K562 (cell line): Measurements from ENCODE around the gene GMEB1. TPM values are rescaled to one million over a fixed set of nuclear protein-coding genes. Genes with fewer than 3 reads are reported as not detected.

Experiments
- CSDE1 ChIP-seq, 2 experiments: fragments of 450-650 bp; IDR thresholded peaks; 2 replicates each; pipeline ENCODE4 v1.6.1; 2016; ENCODE audit warnings: mild to moderate bottlenecking in 1 of 2
- HDAC8 ChIP-seq: fragments of 450-650 bp; IDR thresholded peaks from 2 replicates; pipeline ENCODE4 v1.6.1; 2016; ENCODE audit warnings: mild to moderate bottlenecking, missing genetic modification characterization, moderate library complexity, missing compliant biosample characterization
- MTF1 ChIP-seq: fragments of 250-450 bp; sonication (Bioruptor Pico); IDR thresholded peaks from 2 replicates; pipeline ENCODE4 v1.9.0; 2021; ENCODE audit warnings: moderate library complexity, mild to moderate bottlenecking, inconsistent platforms, borderline replicate concordance
- MXI1 ChIP-seq: IDR thresholded peaks from 2 replicates; pipeline ENCODE4 v1.6.1; 2011; ENCODE audit warnings: low read depth, mild to moderate bottlenecking, improper control_type of control experiment, low read length
- RBBP5 ChIP-seq: fragments of 200-600 bp; sonication (generic); IDR thresholded peaks from 2 replicates; pipeline ENCODE4 v1.6.1; 2012; ENCODE audit warnings: borderline replicate concordance, mild to moderate bottlenecking, low read length, control low read depth, inconsistent platforms; ENCODE audit not compliant: insufficient read depth, poor library complexity, severe bottlenecking
- ZBTB7A ChIP-seq: IDR thresholded peaks from 2 replicates; pipeline ENCODE4 v1.6.1; 2011; ENCODE audit warnings: low read depth, mild to moderate bottlenecking, low read length, moderate library complexity, borderline replicate concordance; ENCODE audit not compliant: control insufficient read depth
- ZNF175 ChIP-seq: fragments of 200-800 bp; sonication (Bioruptor generic); IDR thresholded peaks from 2 replicates; pipeline ENCODE4 v1.6.1; 2016; ENCODE audit warnings: low read depth, mild to moderate bottlenecking, missing genetic modification characterization, missing compliant biosample characterization
- ZNF57 ChIP-seq: fragments of 450-650 bp; formaldehyde crosslinking; IDR thresholded peaks from 2 replicates; pipeline ENCODE4 v1.4.0; 2020; ENCODE audit warnings: mild to moderate bottlenecking, moderate library complexity
- polyA plus RNA-seq, 8 experiments: library from polyadenylated mRNA; depleted of rRNA in 4 of 8; stranded (reverse) in 5 of 8; unstranded in 3 of 8; fragments of >200 nt; fragmentation: Nextera tagmentation in 2 of 8; fragmentation: Illumina TruSeq in 1 of 8; extraction: Ambion mirVana in 2 of 8; extraction: Trizol in 1 of 8; gene quantifications; 2 replicates each; pipeline versions ENCODE4 v1.2.1 to v1.2.3, GENCODE V29; 2011 to 2014; ENCODE audit warnings: inconsistent platforms in 1 of 8, missing spikeins in 1 of 8
- total RNA-seq, 7 experiments: library from RNA; depleted of rRNA in 6 of 7; stranded (reverse); fragments of >200 nt in 6 of 7; fragmentation: Illumina TruSeq in 2 of 7; extraction: Trizol in 2 of 7; gene quantifications; 2 replicates each; pipeline versions ENCODE4 v1.2.1 to v1.2.3, GENCODE V29; 2011 to 2021; ENCODE audit warnings: low replicate concordance in 1 of 7
- TF ChIP-seq, protein P1 (sequence below): sonication (generic); formaldehyde crosslinking; IDR thresholded peaks from 2 replicates; pipeline ENCODE4 v1.8.0; 2023; ENCODE audit warnings: missing genetic modification reagents, mild to moderate bottlenecking, borderline replicate concordance
- TF ChIP-seq, protein P2 (sequence below): fragments of 250-450 bp; sonication (Bioruptor Pico); IDR thresholded peaks from 2 replicates; pipeline ENCODE4 v1.4.0; 2020; ENCODE audit warnings: mild to moderate bottlenecking
- TF ChIP-seq, protein P3 (sequence below): fragments of 450-650 bp; IDR thresholded peaks from 2 replicates; pipeline ENCODE4 v1.6.1; 2018; ENCODE audit not compliant: partially characterized antibody
- TF ChIP-seq, protein P4 (sequence below): fragments of 250-450 bp; sonication (Bioruptor Pico); IDR thresholded peaks from 2 replicates; pipeline ENCODE4 v1.8.0; 2022; ENCODE audit warnings: inconsistent platforms

The GMEB1 gene
- total and polyA plus RNA-seq, 9 of the 15 experiments (the other 6 are each of a cell fraction or from before 2014, with no cell fraction given), result 6.6 to 17.5 (median 8.5) TPM

DNA sequence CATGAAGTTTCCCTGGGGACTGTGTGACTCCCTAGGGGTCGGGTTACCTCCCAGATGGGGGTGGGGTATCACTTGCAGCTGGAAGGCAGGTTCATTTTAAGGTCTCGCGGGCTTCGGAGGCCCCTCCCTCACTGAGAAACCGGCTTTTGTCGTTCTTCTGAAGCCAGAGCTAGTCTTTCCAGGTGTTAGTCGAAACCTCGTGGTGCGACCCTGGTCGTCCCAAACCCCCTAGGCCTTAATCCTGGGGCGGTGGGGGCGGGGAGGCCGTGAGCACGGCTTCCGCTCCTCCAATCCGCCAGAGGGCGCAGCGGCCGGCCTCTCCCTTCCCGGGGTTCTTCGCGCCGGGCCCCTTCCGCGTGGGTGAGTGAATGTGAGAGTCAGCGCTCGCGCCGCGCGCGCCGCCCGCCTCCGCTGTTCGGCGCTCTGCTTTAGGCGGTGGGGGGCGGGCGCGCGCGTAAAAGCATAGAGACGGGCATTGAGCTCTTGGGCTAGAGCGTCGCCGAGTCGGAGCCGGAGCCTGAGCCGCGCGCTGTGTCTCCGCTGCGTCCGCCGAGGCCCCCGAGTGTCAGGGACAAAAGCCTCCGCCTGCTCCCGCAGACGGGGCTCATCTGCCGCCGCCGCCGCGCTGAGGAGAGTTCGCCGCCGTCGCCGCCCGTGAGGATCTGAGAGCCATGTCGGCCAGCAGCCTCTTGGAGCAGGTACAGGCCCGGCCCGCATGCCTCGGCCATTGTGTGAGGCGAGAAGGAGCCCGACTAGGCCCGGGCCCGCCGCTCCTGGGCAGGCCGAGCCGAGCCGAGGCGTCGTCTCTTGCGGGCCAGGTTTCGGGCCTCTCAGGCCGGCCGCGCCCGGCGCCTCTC, 68.1 kb downstream of the GMEB1 start, which contains the start of gene YTHDF2 (continued):
- TF ChIP-seq, protein P1, sequence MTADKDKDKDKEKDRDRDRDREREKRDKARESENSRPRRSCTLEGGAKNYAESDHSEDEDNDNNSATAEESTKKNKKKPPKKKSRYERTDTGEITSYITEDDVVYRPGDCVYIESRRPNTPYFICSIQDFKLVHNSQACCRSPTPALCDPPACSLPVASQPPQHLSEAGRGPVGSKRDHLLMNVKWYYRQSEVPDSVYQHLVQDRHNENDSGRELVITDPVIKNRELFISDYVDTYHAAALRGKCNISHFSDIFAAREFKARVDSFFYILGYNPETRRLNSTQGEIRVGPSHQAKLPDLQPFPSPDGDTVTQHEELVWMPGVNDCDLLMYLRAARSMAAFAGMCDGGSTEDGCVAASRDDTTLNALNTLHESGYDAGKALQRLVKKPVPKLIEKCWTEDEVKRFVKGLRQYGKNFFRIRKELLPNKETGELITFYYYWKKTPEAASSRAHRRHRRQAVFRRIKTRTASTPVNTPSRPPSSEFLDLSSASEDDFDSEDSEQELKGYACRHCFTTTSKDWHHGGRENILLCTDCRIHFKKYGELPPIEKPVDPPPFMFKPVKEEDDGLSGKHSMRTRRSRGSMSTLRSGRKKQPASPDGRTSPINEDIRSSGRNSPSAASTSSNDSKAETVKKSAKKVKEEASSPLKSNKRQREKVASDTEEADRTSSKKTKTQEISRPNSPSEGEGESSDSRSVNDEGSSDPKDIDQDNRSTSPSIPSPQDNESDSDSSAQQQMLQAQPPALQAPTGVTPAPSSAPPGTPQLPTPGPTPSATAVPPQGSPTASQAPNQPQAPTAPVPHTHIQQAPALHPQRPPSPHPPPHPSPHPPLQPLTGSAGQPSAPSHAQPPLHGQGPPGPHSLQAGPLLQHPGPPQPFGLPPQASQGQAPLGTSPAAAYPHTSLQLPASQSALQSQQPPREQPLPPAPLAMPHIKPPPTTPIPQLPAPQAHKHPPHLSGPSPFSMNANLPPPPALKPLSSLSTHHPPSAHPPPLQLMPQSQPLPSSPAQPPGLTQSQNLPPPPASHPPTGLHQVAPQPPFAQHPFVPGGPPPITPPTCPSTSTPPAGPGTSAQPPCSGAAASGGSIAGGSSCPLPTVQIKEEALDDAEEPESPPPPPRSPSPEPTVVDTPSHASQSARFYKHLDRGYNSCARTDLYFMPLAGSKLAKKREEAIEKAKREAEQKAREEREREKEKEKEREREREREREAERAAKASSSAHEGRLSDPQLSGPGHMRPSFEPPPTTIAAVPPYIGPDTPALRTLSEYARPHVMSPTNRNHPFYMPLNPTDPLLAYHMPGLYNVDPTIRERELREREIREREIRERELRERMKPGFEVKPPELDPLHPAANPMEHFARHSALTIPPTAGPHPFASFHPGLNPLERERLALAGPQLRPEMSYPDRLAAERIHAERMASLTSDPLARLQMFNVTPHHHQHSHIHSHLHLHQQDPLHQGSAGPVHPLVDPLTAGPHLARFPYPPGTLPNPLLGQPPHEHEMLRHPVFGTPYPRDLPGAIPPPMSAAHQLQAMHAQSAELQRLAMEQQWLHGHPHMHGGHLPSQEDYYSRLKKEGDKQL (CRISPR knock-in tag), result peak; percentile 56; the same call in 1 of the 2 replicates
- TF ChIP-seq MXI1 (peak; percentile 17), MTF1 (CRISPR knock-in tag) (no peak), ZNF57 (no peak), ZNF175 (CRISPR knock-in tag) (peak; percentile 6; the same call in 1 of the 2 replicates), RBBP5 (peak; percentile 93), HDAC8 (tag) (peak; percentile 84; the same call in 1 of the 2 replicates), ZBTB7A (peak; percentile 99), CSDE1 (IDR thresholded peaks at IDR 0.05) (no peak)
- TF ChIP-seq, protein P2, sequence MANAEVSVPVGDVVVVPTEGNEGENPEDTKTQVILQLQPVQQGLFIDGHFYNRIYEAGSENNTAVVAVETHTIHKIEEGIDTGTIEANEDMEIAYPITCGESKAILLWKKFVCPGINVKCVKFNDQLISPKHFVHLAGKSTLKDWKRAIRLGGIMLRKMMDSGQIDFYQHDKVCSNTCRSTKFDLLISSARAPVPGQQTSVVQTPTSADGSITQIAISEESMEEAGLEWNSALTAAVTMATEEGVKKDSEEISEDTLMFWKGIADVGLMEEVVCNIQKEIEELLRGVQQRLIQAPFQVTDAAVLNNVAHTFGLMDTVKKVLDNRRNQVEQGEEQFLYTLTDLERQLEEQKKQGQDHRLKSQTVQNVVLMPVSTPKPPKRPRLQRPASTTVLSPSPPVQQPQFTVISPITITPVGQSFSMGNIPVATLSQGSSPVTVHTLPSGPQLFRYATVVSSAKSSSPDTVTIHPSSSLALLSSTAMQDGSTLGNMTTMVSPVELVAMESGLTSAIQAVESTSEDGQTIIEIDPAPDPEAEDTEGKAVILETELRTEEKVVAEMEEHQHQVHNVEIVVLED (CRISPR knock-in tag), result peak; percentile 90
- TF ChIP-seq, protein P3, sequence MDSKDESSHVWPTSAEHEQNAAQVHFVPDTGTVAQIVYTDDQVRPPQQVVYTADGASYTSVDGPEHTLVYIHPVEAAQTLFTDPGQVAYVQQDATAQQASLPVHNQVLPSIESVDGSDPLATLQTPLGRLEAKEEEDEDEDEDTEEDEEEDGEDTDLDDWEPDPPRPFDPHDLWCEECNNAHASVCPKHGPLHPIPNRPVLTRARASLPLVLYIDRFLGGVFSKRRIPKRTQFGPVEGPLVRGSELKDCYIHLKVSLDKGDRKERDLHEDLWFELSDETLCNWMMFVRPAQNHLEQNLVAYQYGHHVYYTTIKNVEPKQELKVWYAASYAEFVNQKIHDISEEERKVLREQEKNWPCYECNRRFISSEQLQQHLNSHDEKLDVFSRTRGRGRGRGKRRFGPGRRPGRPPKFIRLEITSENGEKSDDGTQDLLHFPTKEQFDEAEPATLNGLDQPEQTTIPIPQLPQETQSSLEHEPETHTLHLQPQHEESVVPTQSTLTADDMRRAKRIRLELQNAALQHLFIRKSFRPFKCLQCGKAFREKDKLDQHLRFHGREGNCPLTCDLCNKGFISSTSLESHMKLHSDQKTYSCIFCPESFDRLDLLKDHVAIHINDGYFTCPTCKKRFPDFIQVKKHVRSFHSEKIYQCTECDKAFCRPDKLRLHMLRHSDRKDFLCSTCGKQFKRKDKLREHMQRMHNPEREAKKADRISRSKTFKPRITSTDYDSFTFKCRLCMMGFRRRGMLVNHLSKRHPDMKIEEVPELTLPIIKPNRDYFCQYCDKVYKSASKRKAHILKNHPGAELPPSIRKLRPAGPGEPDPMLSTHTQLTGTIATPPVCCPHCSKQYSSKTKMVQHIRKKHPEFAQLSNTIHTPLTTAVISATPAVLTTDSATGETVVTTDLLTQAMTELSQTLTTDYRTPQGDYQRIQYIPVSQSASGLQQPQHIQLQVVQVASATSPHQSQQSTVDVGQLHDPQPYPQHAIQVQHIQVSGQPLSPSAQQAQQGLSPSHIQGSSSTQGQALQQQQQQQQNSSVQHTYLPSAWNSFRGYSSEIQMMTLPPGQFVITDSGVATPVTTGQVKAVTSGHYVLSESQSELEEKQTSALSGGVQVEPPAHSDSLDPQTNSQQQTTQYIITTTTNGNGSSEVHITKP, result peak; percentile 93
- TF ChIP-seq, protein P4, sequence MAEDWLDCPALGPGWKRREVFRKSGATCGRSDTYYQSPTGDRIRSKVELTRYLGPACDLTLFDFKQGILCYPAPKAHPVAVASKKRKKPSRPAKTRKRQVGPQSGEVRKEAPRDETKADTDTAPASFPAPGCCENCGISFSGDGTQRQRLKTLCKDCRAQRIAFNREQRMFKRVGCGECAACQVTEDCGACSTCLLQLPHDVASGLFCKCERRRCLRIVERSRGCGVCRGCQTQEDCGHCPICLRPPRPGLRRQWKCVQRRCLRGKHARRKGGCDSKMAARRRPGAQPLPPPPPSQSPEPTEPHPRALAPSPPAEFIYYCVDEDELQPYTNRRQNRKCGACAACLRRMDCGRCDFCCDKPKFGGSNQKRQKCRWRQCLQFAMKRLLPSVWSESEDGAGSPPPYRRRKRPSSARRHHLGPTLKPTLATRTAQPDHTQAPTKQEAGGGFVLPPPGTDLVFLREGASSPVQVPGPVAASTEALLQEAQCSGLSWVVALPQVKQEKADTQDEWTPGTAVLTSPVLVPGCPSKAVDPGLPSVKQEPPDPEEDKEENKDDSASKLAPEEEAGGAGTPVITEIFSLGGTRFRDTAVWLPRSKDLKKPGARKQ (CRISPR knock-in tag), result no peak
